Suprapubic skin (tissue), 4 donors: ENCODE results near the gene RHOT2. TPM values are rescaled to one million over a fixed set of nuclear protein-coding genes. Genes with fewer than 3 reads are reported as not detected.

Experiments used
- DNase-seq, 2 donors: peaks; one replicate each; pipeline ENCODE4 v3.0.0-alpha.2; 2019; ENCODE audit warnings: low spot score in 2 of 2
- H3K27ac ChIP-seq: fragments of 200-600 bp; sonication (generic); one replicate; pipeline ENCODE4 v1.5.1; 2019
- H3K27me3 ChIP-seq: fragments of 200-600 bp; sonication (generic); one replicate; pipeline ENCODE4 v1.5.1; 2019
- H3K36me3 ChIP-seq: fragments of 200-600 bp; sonication (generic); one replicate; pipeline ENCODE4 v1.5.1; 2019
- H3K4me1 ChIP-seq: fragments of 200-600 bp; sonication (generic); one replicate; pipeline ENCODE4 v1.5.1; 2019
- H3K4me3 ChIP-seq: fragments of 200-600 bp; sonication (generic); one replicate; pipeline ENCODE4 v1.5.1; 2019; ENCODE audit warnings: mild to moderate bottlenecking
- H3K9me3 ChIP-seq: fragments of 200-600 bp; sonication (generic); one replicate; pipeline ENCODE4 v1.5.1; 2019
- EP300 ChIP-seq: sonication (generic); formaldehyde crosslinking; IDR thresholded peaks from one replicate; pipeline ENCODE4 v1.6.1; 2017; ENCODE audit warnings: antibody characterized with exemption
- POLR2A ChIP-seq, 2 donors: fragments of 450-650 bp; IDR thresholded peaks; one replicate each; pipeline ENCODE4 v1.6.1; 2017; ENCODE audit warnings: antibody characterized with exemption in 2 of 2, mild to moderate bottlenecking in 2 of 2, moderate library complexity in 2 of 2
- POLR2AphosphoS5 ChIP-seq, 3 donors: sonication (generic); formaldehyde crosslinking; IDR thresholded peaks; one replicate each; pipeline ENCODE4 v1.6.1; 2017; ENCODE audit warnings: antibody characterized with exemption in 3 of 3
- WGBS: methylation state at CpG from one replicate; pipeline ENCODE4 v1.1.5; 2018; 5-methylcytosine and 5-hydroxymethylcytosine counted together
- total RNA-seq, 4 donors: library from RNA; depleted of rRNA; stranded (reverse); fragments of >200 nt; gene quantifications; one replicate each; pipeline ENCODE4 v1.1.0, GENCODE V29; 2016
- TF ChIP-seq, protein P1 (sequence below), 2 donors: fragments of 200-600 bp in 1 of 2; fragments of 450-650 bp in 1 of 2; sonication (generic) in 1 of 2; IDR thresholded peaks; one replicate each; pipeline ENCODE4 v1.5.1; 2016 to 2019; ENCODE audit warnings: antibody characterized with exemption in 2 of 2, mild to moderate bottlenecking in 1 of 2, moderate library complexity in 1 of 2

The RHOT2 gene
- total RNA-seq, 4 donors from 2014 or later, result 66.9 to 156 (median 96.8) TPM

DNA sequence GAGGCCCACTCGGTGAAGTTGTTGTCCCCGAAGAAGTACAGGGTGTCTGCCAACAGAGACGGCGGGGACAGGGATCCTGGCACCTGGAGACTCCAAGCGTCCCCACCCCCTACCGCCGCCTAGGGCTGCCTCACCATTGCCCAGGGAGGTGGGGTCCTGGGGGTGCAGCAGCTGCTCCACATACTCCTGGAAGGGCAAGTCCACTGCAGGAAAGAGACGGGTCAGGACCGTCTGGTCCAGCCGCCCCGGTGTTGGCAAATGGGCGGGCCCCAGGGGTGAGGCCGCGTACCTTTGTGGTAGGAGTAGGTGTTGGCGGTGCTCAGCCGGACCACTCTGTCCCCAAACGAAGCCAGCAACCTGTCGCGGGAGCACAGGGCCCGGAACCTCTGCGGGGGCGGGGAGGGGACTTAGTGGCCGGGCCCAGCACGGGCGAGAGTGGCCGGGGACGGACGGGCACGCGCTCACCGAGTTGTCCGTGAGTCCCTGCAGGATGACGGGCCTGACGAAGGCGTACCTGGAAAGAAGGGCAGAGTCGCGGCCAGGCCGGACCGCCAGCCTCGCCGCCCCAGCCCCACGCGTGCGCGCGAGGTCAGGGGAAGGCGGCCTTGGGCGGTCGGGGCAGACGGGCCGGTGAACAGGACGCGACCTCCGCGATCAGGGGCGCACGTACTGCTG, 15.6 kb downstream of the RHOT2 start:
- 66% methylated on average over 8 of the region's 57 CpGs for WGBS
- DNase-seq, result peak in 1 of 2 donors; percentile 74
- TF ChIP-seq, protein P1, sequence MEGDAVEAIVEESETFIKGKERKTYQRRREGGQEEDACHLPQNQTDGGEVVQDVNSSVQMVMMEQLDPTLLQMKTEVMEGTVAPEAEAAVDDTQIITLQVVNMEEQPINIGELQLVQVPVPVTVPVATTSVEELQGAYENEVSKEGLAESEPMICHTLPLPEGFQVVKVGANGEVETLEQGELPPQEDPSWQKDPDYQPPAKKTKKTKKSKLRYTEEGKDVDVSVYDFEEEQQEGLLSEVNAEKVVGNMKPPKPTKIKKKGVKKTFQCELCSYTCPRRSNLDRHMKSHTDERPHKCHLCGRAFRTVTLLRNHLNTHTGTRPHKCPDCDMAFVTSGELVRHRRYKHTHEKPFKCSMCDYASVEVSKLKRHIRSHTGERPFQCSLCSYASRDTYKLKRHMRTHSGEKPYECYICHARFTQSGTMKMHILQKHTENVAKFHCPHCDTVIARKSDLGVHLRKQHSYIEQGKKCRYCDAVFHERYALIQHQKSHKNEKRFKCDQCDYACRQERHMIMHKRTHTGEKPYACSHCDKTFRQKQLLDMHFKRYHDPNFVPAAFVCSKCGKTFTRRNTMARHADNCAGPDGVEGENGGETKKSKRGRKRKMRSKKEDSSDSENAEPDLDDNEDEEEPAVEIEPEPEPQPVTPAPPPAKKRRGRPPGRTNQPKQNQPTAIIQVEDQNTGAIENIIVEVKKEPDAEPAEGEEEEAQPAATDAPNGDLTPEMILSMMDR (IDR thresholded peaks at IDR 0.05), result no peak
- TF ChIP-seq EP300 (no peak), POLR2AphosphoS5 (IDR thresholded peaks at IDR 0.05) (no peak), POLR2A (IDR thresholded peaks at IDR 0.05) (no peak)
- peak overlapping the region; percentile 68 for H3K4me3 ChIP-seq
- no peaks in the 10 kb centered on the region for H3K27me3 ChIP-seq
- H3K4me1 ChIP-seq, result peaks cover 72% of the 10 kb centered on the region
- H3K27ac ChIP-seq, result peak overlapping the region; percentile 82
- no peaks in the 10 kb centered on the region for H3K9me3 ChIP-seq
- H3K36me3 ChIP-seq, result peaks cover 32% of the 10 kb centered on the region

DNA sequence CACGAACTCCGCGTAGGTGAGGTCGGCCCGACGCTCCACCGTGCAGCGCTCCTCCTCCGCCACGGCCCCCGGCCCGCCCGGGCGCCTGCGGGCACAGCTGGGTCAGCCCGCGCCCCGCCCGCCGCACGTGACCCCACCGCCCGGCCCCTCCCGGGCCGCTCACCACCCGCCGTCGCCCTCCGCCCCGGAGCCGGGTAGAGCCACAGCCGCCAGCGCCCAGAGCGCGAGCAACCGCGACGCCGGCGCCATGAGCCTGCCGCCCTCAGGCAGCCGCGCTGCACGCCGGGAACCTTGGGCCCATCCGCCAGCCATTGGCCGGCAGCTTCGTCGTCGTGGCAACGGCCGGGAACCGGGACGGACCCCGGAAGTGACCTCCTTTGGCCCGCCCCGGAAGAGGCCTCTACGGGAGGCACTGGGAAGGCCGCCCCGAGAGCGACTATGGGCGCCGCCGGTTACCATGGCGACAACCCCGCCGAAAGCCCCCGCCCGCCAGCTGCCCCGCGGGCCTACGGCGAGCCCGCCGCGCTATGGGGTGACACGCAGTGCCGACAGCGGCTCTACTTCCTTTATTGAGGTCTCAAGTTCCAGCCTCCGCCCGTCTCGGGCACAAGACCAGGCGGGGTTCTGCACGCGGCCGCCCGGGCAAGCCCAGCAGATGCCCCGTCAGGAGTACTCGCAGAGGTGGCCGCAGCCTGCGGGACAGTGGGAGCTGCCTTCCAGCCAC, 16.3 kb downstream of the RHOT2 start, which contains the start of gene JMJD8:
Gene JMJD8 (minus strand): TSS at position 264 of the 724 bp plus-strand sequence. CDS start 15 bp downstream, at position 249.
- TF ChIP-seq POLR2AphosphoS5 (IDR thresholded peaks at IDR 0.05), result peak in 2 of 3 donors; percentile 36 to 95
- peak in 1 of 2 donors; percentile 40 for TF ChIP-seq POLR2A (IDR thresholded peaks at IDR 0.05)
- no peak for TF ChIP-seq EP300
- DNase-seq, result peak; percentile 98
- Histone ChIP-seq H3K27ac (peak within 1 kb of the TSS; percentile 82), H3K36me3 (peaks cover 32% of the 10 kb centered on the region), H3K4me1 (peaks cover 72% of the 10 kb centered on the region), H3K4me3 (peak within 1 kb of the TSS; percentile 68), H3K9me3 (no peaks in the 10 kb centered on the region), H3K27me3 (no peaks in the 10 kb centered on the region)
- no CpG with 5 or more reads among the region's 91 CpGs for WGBS

DNA sequence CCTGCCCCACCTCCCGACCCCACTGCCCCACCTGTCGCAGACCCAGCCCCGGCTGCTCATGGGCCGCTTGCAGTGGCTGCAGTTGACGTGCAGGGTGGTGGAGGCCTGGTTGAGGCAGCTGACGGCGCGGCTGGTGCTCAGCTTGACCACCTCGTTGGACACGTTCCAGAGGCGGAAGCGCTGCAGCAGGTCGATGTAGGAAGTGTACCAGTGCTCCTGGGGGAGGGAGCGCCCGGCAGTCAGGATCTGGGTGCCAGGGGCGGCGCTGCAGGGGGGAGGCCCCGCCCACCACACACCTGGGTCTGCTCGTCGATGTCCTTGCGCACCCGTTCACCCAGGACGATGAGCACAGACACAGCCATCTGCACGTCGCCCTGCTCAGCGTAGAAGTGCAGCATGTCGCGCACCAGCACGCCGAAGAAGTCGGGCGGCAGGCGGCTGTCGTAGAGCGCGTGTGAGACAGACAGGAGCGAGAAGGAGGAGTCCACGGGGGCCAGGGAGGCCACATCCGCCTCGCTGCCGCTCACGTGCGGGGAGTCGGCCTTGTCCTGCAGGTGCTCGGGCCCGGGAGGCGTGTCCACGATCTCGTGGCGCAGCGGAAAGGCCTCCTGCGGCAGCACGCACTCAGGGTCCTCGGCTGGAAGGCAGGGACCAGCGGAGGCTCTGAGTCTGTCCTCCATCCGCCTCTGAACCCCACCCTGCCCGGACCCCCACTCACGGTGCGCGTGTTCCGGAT, 17.2 kb downstream of the RHOT2 start:
- Histone ChIP-seq H3K4me3 (peak overlapping the region; percentile 68), H3K27me3 (no peaks in the 10 kb centered on the region), H3K36me3 (peaks cover 32% of the 10 kb centered on the region), H3K9me3 (no peaks in the 10 kb centered on the region), H3K27ac (no peak overlapping the region), H3K4me1 (peaks cover 69% of the 10 kb centered on the region)
- TF ChIP-seq POLR2A (IDR thresholded peaks at IDR 0.05) (no peak), POLR2AphosphoS5 (IDR thresholded peaks at IDR 0.05) (no peak), EP300 (no peak)
- TF ChIP-seq, protein P1 (IDR thresholded peaks at IDR 0.05), result no peak
- WGBS, result 83% methylated on average over 46 of the region's 61 CpGs
- no peak for DNase-seq

DNA sequence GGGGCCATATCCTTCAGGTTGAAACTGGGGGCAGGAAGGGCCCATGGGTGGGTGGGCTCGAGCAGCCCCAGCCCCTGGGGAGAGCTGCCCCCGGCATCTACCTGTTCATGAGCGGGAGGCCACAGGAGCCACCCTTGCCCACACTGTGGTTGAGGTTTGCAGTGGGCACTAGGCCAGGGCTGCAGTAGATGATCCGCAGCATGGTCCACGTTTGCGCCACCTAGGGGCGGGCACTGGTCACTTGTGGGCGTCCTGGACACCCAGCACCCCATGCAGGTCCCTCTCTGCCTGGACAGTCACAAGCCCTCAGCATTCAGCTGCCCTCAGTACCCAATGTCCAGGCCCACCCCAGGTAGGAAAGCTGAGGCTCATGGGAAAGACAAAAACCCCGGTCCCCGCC, 18.0 kb downstream of the RHOT2 start:
- H3K36me3 ChIP-seq, result peaks cover 32% of the 10 kb centered on the region
- H3K4me1 ChIP-seq, result peaks cover 73% of the 10 kb centered on the region
- H3K9me3 ChIP-seq, result no peaks in the 10 kb centered on the region
- H3K27ac ChIP-seq, result no peak overlapping the region
- TF ChIP-seq EP300 (no peak), POLR2AphosphoS5 (IDR thresholded peaks at IDR 0.05) (no peak), POLR2A (IDR thresholded peaks at IDR 0.05) (no peak)
- TF ChIP-seq, protein P1 (IDR thresholded peaks at IDR 0.05), result no peak
- DNase-seq, result no peak
- H3K4me3 ChIP-seq, result no peak overlapping the region
- WGBS, result 80% methylated on average over 3 of the region's 10 CpGs
- no peaks in the 10 kb centered on the region for H3K27me3 ChIP-seq

DNA sequence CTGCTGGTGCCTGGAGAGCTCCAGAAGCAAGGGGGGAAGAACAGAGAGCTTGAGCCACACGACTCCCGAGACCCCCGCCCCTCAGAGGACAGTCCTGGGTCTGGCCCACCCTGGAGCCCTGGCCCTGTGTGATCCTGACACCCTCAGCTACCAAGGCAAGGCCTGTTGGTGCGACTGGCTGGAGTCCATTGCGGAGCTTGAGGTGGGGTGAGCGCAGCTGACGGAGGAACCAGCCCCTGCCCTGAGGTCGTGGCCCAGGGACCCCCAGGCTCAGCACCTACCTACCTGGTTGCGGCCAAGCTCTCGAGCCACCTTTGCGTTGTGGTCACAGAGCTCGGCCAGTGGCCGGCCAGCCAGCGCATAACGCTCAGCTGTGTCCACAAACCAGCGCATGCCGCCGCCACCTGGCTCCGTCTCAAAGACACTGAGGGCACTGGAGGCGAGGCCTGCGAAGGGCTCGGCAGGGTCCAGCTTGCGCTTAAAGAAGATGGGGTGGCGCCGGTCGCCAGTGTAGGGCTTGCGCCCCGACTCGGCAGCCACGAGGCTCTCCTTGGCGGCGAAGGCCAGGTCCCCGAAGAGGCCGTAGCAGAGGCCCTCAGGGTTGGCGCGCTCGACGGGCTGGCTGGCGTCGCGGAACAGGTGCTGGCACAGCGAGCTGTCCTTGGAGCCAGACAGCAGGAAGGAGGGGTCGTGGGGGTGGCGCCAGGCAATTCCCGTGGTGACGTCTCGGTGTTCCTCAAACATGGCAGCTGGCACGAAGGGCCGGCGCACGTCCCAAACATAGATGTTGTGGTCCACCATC, 18.7 kb downstream of the RHOT2 start:
- no peak for DNase-seq
- no CpG with 5 or more reads among the region's 51 CpGs for WGBS
- Histone ChIP-seq H3K36me3 (peaks cover 31% of the 10 kb centered on the region), H3K9me3 (no peaks in the 10 kb centered on the region), H3K27me3 (no peaks in the 10 kb centered on the region), H3K4me3 (no peak overlapping the region), H3K4me1 (peaks cover 70% of the 10 kb centered on the region), H3K27ac (no peak overlapping the region)
- TF ChIP-seq EP300 (no peak), POLR2AphosphoS5 (IDR thresholded peaks at IDR 0.05) (no peak), POLR2A (IDR thresholded peaks at IDR 0.05) (no peak)
- TF ChIP-seq, protein P1 (IDR thresholded peaks at IDR 0.05), result no peak
